GM12864 (cell line): ENCODE data around the gene FAT1.

ENCODE experiments used
- DNase-seq: peaks from one replicate; pipeline ENCODE4 v3.0.0-alpha.2; 2011; ENCODE audit warnings: low read depth
- H3K4me3 ChIP-seq: 2 replicates; pipeline ENCODE4 v1.5.1; 2011; ENCODE audit warnings: mild to moderate bottlenecking, low read depth, low read length, control low read depth
- TF ChIP-seq, protein P1 (sequence below): IDR thresholded peaks from 2 replicates; pipeline ENCODE4 v1.5.1; 2011; ENCODE audit warnings: low read depth, mild to moderate bottlenecking, moderate library complexity, low read length, control low read depth, inconsistent platforms; ENCODE audit errors: missing control alignments

The FAT1 gene

DNA sequence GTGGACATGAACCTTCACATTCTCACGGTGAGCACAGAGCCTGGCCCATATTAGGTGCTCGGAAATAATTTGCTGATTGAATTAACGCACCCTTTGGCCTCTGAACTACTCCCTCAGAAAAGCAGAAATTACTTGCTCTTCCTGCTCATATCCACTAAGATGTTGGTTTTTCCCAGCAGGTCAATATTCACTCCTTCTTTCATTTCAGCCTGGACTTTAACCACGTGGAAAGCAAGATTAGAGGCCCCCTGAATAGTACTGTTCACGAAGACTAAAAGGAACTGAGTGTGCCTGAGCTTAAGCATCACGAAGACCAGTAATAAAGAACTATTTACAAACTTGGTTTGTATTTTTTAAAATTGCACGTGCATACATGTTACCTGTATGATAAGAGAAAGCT lies 178.2 kb downstream of the FAT1 start:
- no peak overlapping the region for H3K4me3 ChIP-seq
- no peak for DNase-seq
- TF ChIP-seq, protein P1, sequence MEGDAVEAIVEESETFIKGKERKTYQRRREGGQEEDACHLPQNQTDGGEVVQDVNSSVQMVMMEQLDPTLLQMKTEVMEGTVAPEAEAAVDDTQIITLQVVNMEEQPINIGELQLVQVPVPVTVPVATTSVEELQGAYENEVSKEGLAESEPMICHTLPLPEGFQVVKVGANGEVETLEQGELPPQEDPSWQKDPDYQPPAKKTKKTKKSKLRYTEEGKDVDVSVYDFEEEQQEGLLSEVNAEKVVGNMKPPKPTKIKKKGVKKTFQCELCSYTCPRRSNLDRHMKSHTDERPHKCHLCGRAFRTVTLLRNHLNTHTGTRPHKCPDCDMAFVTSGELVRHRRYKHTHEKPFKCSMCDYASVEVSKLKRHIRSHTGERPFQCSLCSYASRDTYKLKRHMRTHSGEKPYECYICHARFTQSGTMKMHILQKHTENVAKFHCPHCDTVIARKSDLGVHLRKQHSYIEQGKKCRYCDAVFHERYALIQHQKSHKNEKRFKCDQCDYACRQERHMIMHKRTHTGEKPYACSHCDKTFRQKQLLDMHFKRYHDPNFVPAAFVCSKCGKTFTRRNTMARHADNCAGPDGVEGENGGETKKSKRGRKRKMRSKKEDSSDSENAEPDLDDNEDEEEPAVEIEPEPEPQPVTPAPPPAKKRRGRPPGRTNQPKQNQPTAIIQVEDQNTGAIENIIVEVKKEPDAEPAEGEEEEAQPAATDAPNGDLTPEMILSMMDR, result no peak

DNA sequence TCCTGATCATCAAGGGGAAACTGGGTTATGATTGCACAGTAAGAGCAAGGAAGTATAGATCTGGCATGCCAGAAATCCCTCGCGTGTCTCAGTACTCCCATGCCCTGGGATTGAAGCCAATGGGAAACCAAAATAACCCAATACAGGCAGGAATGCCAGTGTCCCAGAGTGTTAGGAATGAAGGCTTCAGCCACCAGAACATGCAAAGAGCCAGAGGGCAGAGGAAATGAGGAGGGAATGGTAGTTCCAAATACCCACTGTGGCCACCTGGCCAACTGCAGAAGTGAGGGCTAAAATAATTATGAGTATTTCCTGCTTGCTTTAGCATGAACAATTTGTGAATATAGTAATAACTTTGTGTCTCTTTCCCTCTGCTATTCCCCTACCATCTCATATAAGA lies 180.4 kb downstream of the FAT1 start:
- H3K4me3 ChIP-seq, result no peak overlapping the region
- DNase-seq, result no peak
- TF ChIP-seq, protein P1, result no peak

DNA sequence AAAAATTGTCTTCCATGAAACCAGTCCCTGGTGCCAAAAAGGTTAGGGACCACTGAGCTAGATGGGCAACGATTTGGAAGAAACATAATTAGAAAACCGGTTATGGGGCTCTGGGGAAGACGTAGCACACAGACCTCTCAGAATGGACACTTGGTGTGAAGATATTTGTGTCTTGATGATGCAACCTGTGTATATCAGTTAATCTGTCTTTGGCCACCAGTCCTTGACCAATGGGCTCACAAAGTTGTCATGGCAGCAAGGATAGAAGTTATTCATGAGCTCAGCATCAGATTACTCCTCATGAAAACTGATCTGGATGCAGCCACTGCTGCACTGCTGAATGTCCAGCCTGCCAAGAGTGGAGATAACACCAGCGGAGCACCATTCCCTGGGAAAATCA lies 181.9 kb downstream of the FAT1 start:
- no peak for DNase-seq
- TF ChIP-seq, protein P1, result no peak
- no peak overlapping the region for H3K4me3 ChIP-seq

DNA sequence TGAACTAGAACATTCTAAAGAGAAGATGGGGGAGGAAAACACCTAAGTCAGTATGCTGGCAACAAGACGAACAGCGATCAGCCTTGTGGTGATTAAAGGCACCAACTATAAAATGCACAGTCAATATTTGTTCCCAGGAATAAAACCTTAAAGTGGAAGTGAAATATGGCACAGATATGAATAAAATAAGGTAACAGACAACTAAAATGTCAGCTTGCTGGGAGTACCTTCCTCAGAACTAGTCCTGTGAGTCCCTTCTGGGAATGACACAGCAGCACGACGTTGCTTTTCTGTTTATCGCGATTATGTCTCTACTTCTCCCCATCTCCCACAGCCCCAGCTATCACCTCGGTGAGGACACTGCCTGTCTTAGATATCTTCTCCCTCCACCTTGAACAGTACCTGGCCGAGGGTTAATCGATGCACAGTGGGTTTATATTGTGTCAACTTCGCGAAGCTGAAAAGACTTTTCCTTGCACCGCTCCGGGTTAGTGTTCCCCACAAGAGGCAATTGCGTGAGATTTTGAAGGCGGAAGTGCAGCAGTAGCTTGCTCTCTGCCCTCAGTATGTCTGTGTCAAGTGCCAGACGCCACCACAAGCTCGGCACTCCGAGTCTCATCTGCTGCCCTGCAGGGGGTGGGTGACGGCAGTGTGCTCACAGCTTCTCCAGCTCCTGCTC lies 185.7 kb downstream of the FAT1 start:
- no peak overlapping the region for H3K4me3 ChIP-seq
- TF ChIP-seq, protein P1, result no peak
- DNase-seq, result no peak
